ENCODE results near the gene ACOT2.
"Not testable (repeated sequence)": the region's sequence is repeated elsewhere in the genome, so short reads cannot be mapped to it uniquely, and the experiment has no call there.

ACOT2 gene

GRCh38 chr14:73568886-73569184 lies 178 bp upstream of the ACOT2 start:
- not testable (repeated sequence) for DNase-seq

- DNase-seq = not testable (repeated sequence)
These were observed 1.9 kb downstream of the ACOT2 start for GRCh38 chr14:73570913-73571312.

- not testable (repeated sequence) for DNase-seq
These were observed 4.0 kb downstream of the ACOT2 start for GRCh38 chr14:73573034-73573433.

GRCh38 chr14:73573740-73574139 lies 4.7 kb downstream of the ACOT2 start:
- not testable (repeated sequence) for DNase-seq

- not testable (repeated sequence) for DNase-seq
These were observed 5.2 kb downstream of the ACOT2 start for GRCh38 chr14:73574251-73574650.

GRCh38 chr14:73576391-73576790 lies 7.4 kb downstream of the ACOT2 start:
- no peak for DNase-seq

GRCh38 chr14:73577214-73577613 lies 8.2 kb downstream of the ACOT2 start:
- not testable (repeated sequence) for DNase-seq

GRCh38 chr14:73582102-73582979 lies 13.3 kb downstream of the ACOT2 start:
- not testable (repeated sequence) for DNase-seq

- no peak for DNase-seq
These were observed 19.7 kb downstream of the ACOT2 start for GRCh38 chr14:73588695-73589094.

GRCh38 chr14:73589116-73589515 lies 20.1 kb downstream of the ACOT2 start:
- no peak for DNase-seq

GRCh38 chr14:73590673-73591004 lies 21.6 kb downstream of the ACOT2 start:
- DNase-seq = not testable (repeated sequence)

- peak; percentile 61 for DNase-seq
These were observed 22.9 kb downstream of the ACOT2 start, which contains the start of gene ACOT4 for GRCh38 chr14:73591690-73592449. Gene ACOT4 (plus strand): TSS chr14:73591873. CDS start chr14:73591960, 87 bp downstream.

GRCh38 chr14:73594491-73594890 lies 25.5 kb downstream of the ACOT2 start:
- no peak for DNase-seq

GRCh38 chr14:73599499-73599898 lies 30.5 kb downstream of the ACOT2 start:
- DNase-seq = no peak

- no peak for DNase-seq
These were observed 34.0 kb downstream of the ACOT2 start for GRCh38 chr14:73602994-73603393.

- DNase-seq = no peak
These were observed 37.3 kb downstream of the ACOT2 start for GRCh38 chr14:73606271-73606670.

- DNase-seq = no peak
These were observed 38.2 kb downstream of the ACOT2 start for GRCh38 chr14:73607241-73607640.

GRCh38 chr14:73610687-73611086 lies 41.7 kb downstream of the ACOT2 start:
- DNase-seq = no peak

- peak; percentile 22 for DNase-seq
These were observed 43.5 kb downstream of the ACOT2 start, which contains the start of gene ACOT6 for GRCh38 chr14:73612339-73613045. Gene ACOT6 (plus strand): TSS chr14:73612517. CDS start chr14:73612572, 55 bp downstream.

GRCh38 chr14:73613046-73613383 lies 44.0 kb downstream of the ACOT2 start:
- no peak for DNase-seq

GRCh38 chr14:73613419-73613963 lies 44.5 kb downstream of the ACOT2 start:
- no peak for DNase-seq

GRCh38 chr14:73616831-73617230 lies 47.8 kb downstream of the ACOT2 start:
- DNase-seq = peak; percentile 28

GRCh38 chr14:73619524-73619923 lies 50.5 kb downstream of the ACOT2 start:
- DNase-seq = no peak
